ENCODE measurements around the gene CELF4. TPM values are rescaled to one million over a fixed set of nuclear protein-coding genes. Genes with fewer than 3 reads are reported as not detected.

The CELF4 gene
- total RNA-seq, 1 donor, result not detected

- H3K9me3 ChIP-seq (ENCODE audit: low read depth, low read length), result no peaks in the 10 kb centered on the region
- no peaks in the 10 kb centered on the region for H3K4me1 ChIP-seq (ENCODE audit: insufficient read depth, low read length)
- no peak overlapping the region for H3K4me3 ChIP-seq (ENCODE audit: low read length)
- H3K27me3 ChIP-seq (ENCODE audit: insufficient read depth, low read length), result no peaks in the 10 kb centered on the region
Observed at GRCh38 chr18:37199741-37200140, 365.9 kb downstream of the CELF4 start.
